Smooth muscle cell (in vitro differentiated cells): ENCODE data around the gene VSTM4. TPM values are rescaled to one million over a fixed set of nuclear protein-coding genes. Genes with fewer than 3 reads are reported as not detected.

Source experiments
- DNase-seq: peaks from one replicate; lab custom pipeline; 2025; ENCODE audit not compliant: unreplicated experiment; lab: John Stamatoyannopoulos, UW
- H2AFZ ChIP-seq: fragments of 200-600 bp; sonication (generic); 2 replicates; pipeline ENCODE4 v1.6.0; 2016; ENCODE audit warnings: antibody characterized with exemption, low read depth, mild to moderate bottlenecking
- H3F3A ChIP-seq: fragments of 200-600 bp; sonication (generic); 2 replicates; pipeline ENCODE4 v1.6.0; 2017; ENCODE audit warnings: antibody characterized with exemption, low read depth
- H3K27ac ChIP-seq: fragments of 200-600 bp; sonication (generic); 2 replicates; pipeline ENCODE4 v1.5.1; 2016; ENCODE audit warnings: low read depth, mild to moderate bottlenecking
- H3K27me3 ChIP-seq: fragments of 200-600 bp; sonication (generic); 2 replicates; pipeline ENCODE4 v1.6.1; 2016; ENCODE audit warnings: low read depth, mild to moderate bottlenecking
- H3K36me3 ChIP-seq: fragments of 200-600 bp; sonication (generic); 2 replicates; pipeline ENCODE4 v1.5.1; 2016; ENCODE audit warnings: low read depth
- H3K4me1 ChIP-seq: fragments of 200-600 bp; sonication (generic); 2 replicates; pipeline ENCODE4 v1.5.1; 2016; ENCODE audit warnings: low read depth
- H3K4me2 ChIP-seq: fragments of 200-600 bp; sonication (generic); 2 replicates; pipeline ENCODE4 v1.6.0; 2016; ENCODE audit warnings: mild to moderate bottlenecking
- H3K4me3 ChIP-seq: fragments of 200-600 bp; sonication (generic); 2 replicates; pipeline ENCODE4 v1.5.1; 2016; ENCODE audit warnings: mild to moderate bottlenecking
- H3K79me2 ChIP-seq: fragments of 200-600 bp; sonication (generic); 2 replicates; pipeline ENCODE4 v1.6.0; 2016; ENCODE audit warnings: low read depth, mild to moderate bottlenecking
- H3K9ac ChIP-seq: fragments of 200-600 bp; sonication (generic); 2 replicates; pipeline ENCODE4 v1.6.0; 2016; ENCODE audit warnings: low read depth
- H3K9me3 ChIP-seq: fragments of 200-600 bp; sonication (generic); replicated peaks from 2 replicates; pipeline ENCODE4 v1.5.1; 2016; ENCODE audit warnings: low read depth
- H4K20me1 ChIP-seq: fragments of 200-600 bp; sonication (generic); 2 replicates; pipeline ENCODE4 v1.6.0; 2016; ENCODE audit warnings: low read depth
- WGBS: methylation state at CpG from one replicate; pipeline ENCODE4 v1.1.7; 2016; ENCODE audit warnings: low lambda C conversion rate; 5-methylcytosine and 5-hydroxymethylcytosine counted together
- polyA plus RNA-seq: library from polyadenylated mRNA; unstranded; fragments of >200 nt; fragmentation: Nextera tagmentation; extraction: Ambion mirVana; gene quantifications from 2 replicates; pipeline ENCODE4 v1.2.1, GENCODE V29; 2016
- total RNA-seq: library from RNA; depleted of rRNA; stranded (reverse); fragments of >200 nt; gene quantifications from 2 replicates; pipeline ENCODE4 v1.2.3, GENCODE V29; 2014
- TF ChIP-seq, protein P1 (sequence below): fragments of 200-600 bp; sonication (generic); IDR thresholded peaks from 2 replicates; pipeline ENCODE4 v1.5.1; 2017; ENCODE audit warnings: borderline replicate concordance, mild to moderate bottlenecking, antibody characterized with exemption; ENCODE audit not compliant: insufficient read depth, poor library complexity, severe bottlenecking

VSTM4 gene
- total and polyA plus RNA-seq, 2 experiments from 2014 or later = 5.1 to 7.7 TPM

GRCh38 chr10:49080071-49080470, 35.3 kb downstream of the VSTM4 start:
- no peak overlapping the region for H3K4me2 ChIP-seq
- WGBS = 15% methylated on average over 1 of the region's 1 CpG
- H3K9me3 ChIP-seq = no peaks in the 10 kb centered on the region
- H3K79me2 ChIP-seq = no peaks in the 10 kb centered on the region
- no peaks in the 10 kb centered on the region for H3F3A ChIP-seq
- peaks cover 19% of the 10 kb centered on the region for H4K20me1 ChIP-seq
- TF ChIP-seq, protein P1, sequence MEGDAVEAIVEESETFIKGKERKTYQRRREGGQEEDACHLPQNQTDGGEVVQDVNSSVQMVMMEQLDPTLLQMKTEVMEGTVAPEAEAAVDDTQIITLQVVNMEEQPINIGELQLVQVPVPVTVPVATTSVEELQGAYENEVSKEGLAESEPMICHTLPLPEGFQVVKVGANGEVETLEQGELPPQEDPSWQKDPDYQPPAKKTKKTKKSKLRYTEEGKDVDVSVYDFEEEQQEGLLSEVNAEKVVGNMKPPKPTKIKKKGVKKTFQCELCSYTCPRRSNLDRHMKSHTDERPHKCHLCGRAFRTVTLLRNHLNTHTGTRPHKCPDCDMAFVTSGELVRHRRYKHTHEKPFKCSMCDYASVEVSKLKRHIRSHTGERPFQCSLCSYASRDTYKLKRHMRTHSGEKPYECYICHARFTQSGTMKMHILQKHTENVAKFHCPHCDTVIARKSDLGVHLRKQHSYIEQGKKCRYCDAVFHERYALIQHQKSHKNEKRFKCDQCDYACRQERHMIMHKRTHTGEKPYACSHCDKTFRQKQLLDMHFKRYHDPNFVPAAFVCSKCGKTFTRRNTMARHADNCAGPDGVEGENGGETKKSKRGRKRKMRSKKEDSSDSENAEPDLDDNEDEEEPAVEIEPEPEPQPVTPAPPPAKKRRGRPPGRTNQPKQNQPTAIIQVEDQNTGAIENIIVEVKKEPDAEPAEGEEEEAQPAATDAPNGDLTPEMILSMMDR = no peak
- H3K4me3 ChIP-seq = no peak overlapping the region
- no peak overlapping the region for H3K27ac ChIP-seq
- no peaks in the 10 kb centered on the region for H3K27me3 ChIP-seq
- no peak for DNase-seq
- peaks cover 17% of the 10 kb centered on the region for H3K4me1 ChIP-seq
- no peak overlapping the region for H2AFZ ChIP-seq
- H3K9ac ChIP-seq = no peak overlapping the region
- no peaks in the 10 kb centered on the region for H3K36me3 ChIP-seq

GRCh38 chr10:49079499-49079898, 35.8 kb downstream of the VSTM4 start:
- no peak for DNase-seq
- Histone ChIP-seq H2AFZ (no peak overlapping the region), H3K36me3 (no peaks in the 10 kb centered on the region), H3K27me3 (no peaks in the 10 kb centered on the region), H3K79me2 (no peaks in the 10 kb centered on the region), H3K27ac (no peak overlapping the region), H3F3A (no peaks in the 10 kb centered on the region), H3K9me3 (no peaks in the 10 kb centered on the region), H3K4me3 (no peak overlapping the region), H4K20me1 (peaks cover 19% of the 10 kb centered on the region), H3K4me1 (peaks cover 17% of the 10 kb centered on the region), H3K4me2 (no peak overlapping the region), H3K9ac (no peak overlapping the region)
- TF ChIP-seq, protein P1 = no peak
- 79% methylated on average over 3 of the region's 3 CpGs for whole genome bisulfite sequencing

- H3K27me3 ChIP-seq = no peaks in the 10 kb centered on the region
- H3K27ac ChIP-seq = no peak overlapping the region
- H3K4me3 ChIP-seq = no peak overlapping the region
- no peaks in the 10 kb centered on the region for H3K79me2 ChIP-seq
- no peaks in the 10 kb centered on the region for H3K36me3 ChIP-seq
- H4K20me1 ChIP-seq = peaks cover 19% of the 10 kb centered on the region
- no peak overlapping the region for H2AFZ ChIP-seq
- H3K9me3 ChIP-seq = no peaks in the 10 kb centered on the region
- peaks cover 17% of the 10 kb centered on the region for H3K4me1 ChIP-seq
- no peak for DNase-seq
- no peak overlapping the region for H3K4me2 ChIP-seq
- TF ChIP-seq, protein P1 = no peak
- 85% methylated on average over 3 of the region's 3 CpGs for WGBS
- no peak overlapping the region for H3K9ac ChIP-seq
- H3F3A ChIP-seq = no peaks in the 10 kb centered on the region
Observed at GRCh38 chr10:49079072-49079471, 36.2 kb downstream of the VSTM4 start.

DNA sequence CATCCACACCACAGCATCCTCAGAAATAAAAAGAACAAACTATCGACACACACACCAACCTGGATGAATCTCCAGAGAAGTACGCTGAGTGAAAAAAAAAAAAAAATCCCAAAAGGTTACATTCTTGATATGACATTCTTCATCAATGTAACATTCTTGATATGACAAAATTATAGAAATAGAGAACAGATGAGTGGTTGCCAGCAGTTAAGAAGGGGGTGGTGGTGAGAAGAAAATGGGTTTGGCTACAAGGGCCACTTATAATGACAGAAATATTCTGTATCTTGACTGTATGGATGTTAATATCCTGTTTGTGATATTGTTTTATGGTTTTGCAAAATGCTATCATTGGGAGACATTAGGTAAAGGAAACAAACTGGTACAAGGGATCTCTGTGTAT, 36.9 kb downstream of the VSTM4 start:
- H3K36me3 ChIP-seq = no peaks in the 10 kb centered on the region
- no peaks in the 10 kb centered on the region for H3K79me2 ChIP-seq
- DNase-seq = no peak
- no peaks in the 10 kb centered on the region for H3K27me3 ChIP-seq
- H3K9me3 ChIP-seq = no peaks in the 10 kb centered on the region
- H3K9ac ChIP-seq = no peak overlapping the region
- no peak overlapping the region for H3K27ac ChIP-seq
- TF ChIP-seq, protein P1 = no peak
- H2AFZ ChIP-seq = no peak overlapping the region
- H3K4me2 ChIP-seq = no peak overlapping the region
- H4K20me1 ChIP-seq = peaks cover 19% of the 10 kb centered on the region
- no peaks in the 10 kb centered on the region for H3F3A ChIP-seq
- no peak overlapping the region for H3K4me3 ChIP-seq
- 98% methylated on average over 2 of the region's 2 CpGs for WGBS
- H3K4me1 ChIP-seq = peaks cover 15% of the 10 kb centered on the region
